Stomach smooth muscle (tissue), 2 donors: ENCODE results near the gene ETDC.

ENCODE experiments used
- H3K27ac ChIP-seq: one replicate; pipeline ENCODE4 v1.7.0; 2013; ENCODE audit warnings: mild to moderate bottlenecking, low read length, inconsistent platforms
- H3K27me3 ChIP-seq, 2 donors: one replicate each; pipeline ENCODE4 v1.7.0; 2013; ENCODE audit warnings: low read length in 2 of 2; ENCODE audit not compliant: insufficient read depth in 2 of 2, control insufficient read depth in 1 of 2
- H3K36me3 ChIP-seq, 2 donors: one replicate each; pipeline ENCODE4 v1.7.0; 2013; ENCODE audit warnings: low read length in 2 of 2; ENCODE audit not compliant: control insufficient read depth in 2 of 2, insufficient read depth in 2 of 2
- H3K4me1 ChIP-seq: one replicate; pipeline ENCODE4 v1.7.0; 2013; ENCODE audit warnings: low read length; ENCODE audit not compliant: control insufficient read depth, insufficient read depth
- H3K4me3 ChIP-seq, 2 donors: one replicate each; pipeline ENCODE4 v1.7.0; 2013; ENCODE audit warnings: low read length in 2 of 2
- H3K9ac ChIP-seq, 2 donors: one replicate each; pipeline ENCODE4 v1.7.0; 2013; ENCODE audit warnings: low read length in 2 of 2, mild to moderate bottlenecking in 1 of 2
- H3K9me3 ChIP-seq, 2 donors: one replicate each; pipeline ENCODE4 v1.7.0; 2013; ENCODE audit warnings: low read length in 2 of 2; ENCODE audit not compliant: control insufficient read depth in 2 of 2
- donor health status: healthy.
- donor health status: Pancreatic carcinoma.

Gene ETDC

DNA sequence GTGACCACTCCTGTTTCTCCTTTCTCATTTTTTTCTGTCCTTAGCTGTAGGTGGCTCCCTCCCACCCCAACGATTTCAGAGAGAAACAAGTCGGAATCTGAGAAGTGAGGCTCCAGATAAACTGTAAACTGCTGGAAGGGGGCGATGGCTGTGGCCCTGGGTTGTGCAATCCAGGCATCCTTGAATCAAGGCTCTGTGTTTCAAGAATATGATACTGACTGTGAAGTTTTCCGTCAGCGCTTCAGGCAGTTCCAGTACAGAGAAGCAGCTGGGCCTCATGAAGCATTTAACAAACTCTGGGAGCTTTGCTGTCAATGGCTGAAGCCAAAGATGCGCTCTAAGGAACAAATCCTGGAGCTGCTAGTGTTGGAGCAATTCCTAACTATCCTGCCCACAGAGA lies 37.7 kb downstream of the ETDC start:
- Histone ChIP-seq H3K36me3 (peaks cover 8 to 12% of the 10 kb centered on the region in 2 donors), H3K4me3 (no peak overlapping the region), H3K27me3 (peaks cover 0 to 2% of the 10 kb centered on the region in 2 donors), H3K27ac (no peak overlapping the region), H3K9ac (no peak overlapping the region), H3K4me1 (peaks cover 15% of the 10 kb centered on the region), H3K9me3 (no peaks in the 10 kb centered on the region)

- H3K36me3 ChIP-seq: peaks cover 8 to 12% of the 10 kb centered on the region in 2 donors
- H3K9ac ChIP-seq: no peak overlapping the region
- H3K4me3 ChIP-seq: no peak overlapping the region
- H3K9me3 ChIP-seq: no peaks in the 10 kb centered on the region
- peaks cover 10% of the 10 kb centered on the region for H3K4me1 ChIP-seq
- H3K27ac ChIP-seq: no peak overlapping the region
- peaks cover 0 to 2% of the 10 kb centered on the region in 2 donors for H3K27me3 ChIP-seq
Measured at GRCh38 chrX:135347381-135348016, 38.2 kb downstream of the ETDC start.

DNA sequence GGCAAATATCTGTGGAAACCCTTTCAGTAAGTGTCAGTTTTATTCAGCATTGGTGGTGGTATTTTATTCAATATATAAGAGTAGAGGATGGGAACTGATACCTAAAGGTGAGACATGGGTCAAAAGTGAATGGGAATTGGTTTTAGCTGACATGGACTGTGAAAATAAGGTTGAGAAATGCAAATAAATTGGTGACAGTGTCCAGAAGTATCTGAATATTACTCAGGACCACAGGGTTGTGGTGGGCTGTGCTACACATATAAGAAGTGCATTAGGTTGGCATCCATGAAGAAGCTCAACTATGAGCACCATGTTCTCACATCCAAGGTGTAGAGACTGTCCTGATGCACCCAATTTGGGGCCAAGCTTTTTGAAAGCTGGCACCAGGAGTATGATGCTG lies 45.0 kb downstream of the ETDC start:
- no peaks in the 10 kb centered on the region for H3K9me3 ChIP-seq
- H3K27ac ChIP-seq: no peak overlapping the region
- H3K36me3 ChIP-seq: peaks cover 5 to 8% of the 10 kb centered on the region in 2 donors
- no peak overlapping the region for H3K4me3 ChIP-seq
- no peaks in the 10 kb centered on the region for H3K4me1 ChIP-seq
- no peak overlapping the region for H3K9ac ChIP-seq
- H3K27me3 ChIP-seq: no peaks in the 10 kb centered on the region
